HL-60/S4 treated with phorbol 12-myristate 13-acetate at 8.2 ng/mL for 4 days and 3 days (cell line): ENCODE data around the gene SLC30A7.

Experiments used
- in situ Hi-C: fragments of 300-500 bp; cut with MboI; formaldehyde crosslinking; loops from 2 replicates; pipeline ENCODE4 v1.15.0; 2022; ENCODE audit warnings: low sequenced_read_pairs

The SLC30A7 gene

GRCh38 chr1:100883963-100884362 lies 11.9 kb upstream of the SLC30A7 start:
- in situ Hi-C loops = loop anchor here (25.0 kb wide), 1 partner anchor 1072 kb away; no protein-coding TSS in a partner anchor

DNA sequence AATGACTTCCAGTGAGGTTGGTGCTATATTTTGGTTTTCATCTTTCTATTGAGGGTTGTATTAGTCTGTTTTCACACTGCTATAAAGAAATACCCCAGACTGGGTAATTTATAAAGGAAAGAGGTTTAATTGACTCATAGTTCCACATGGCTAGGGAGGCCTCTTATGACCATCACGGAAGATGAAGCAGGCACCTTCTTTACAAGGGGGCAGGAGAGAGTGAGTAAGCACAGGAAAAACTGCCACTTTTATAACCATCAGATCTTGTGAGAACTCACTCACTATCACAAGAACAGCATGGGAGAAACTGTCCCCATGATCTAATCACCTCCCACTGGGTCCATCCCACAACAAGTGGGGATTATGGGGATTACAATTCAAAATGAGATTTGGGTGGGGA lies 6.9 kb upstream of the SLC30A7 start:
- in situ Hi-C loops = loop anchor here (25.0 kb wide), 1 partner anchor 1077 kb away; no protein-coding TSS in a partner anchor

DNA sequence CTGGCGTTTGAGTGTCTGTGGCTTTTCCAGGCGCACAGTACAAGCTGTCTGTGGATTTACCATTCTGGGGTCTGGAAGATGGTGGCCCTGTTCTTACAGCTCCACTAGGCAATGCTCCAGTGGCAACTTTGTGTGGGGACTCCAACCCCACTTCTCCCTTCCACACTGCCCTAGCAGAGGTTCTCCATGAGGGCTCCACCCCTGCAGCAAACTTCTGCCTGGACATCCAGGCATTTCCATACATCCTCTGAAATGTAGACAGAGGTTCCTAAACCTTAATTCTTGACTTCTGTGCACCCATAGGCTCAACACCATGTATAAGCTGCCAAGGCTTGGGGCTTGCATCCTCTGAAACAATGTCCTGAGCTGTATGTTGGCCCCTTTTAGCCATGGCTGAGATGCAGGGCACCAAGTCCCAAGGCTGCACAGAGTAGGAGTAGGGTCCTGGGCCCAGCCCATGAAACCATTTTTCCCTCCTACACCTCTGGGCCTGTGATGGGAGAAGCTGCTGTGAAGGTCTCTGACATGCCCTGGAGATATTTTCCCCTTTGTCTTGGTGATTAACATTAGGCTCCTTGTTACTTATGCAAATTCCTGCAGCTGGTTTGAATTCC lies 5.9 kb upstream of the SLC30A7 start:
- in situ Hi-C loops = loop anchor here (25.0 kb wide), 1 partner anchor 1078 kb away; no protein-coding TSS in a partner anchor

GRCh38 chr1:100891380-100891779 lies 4.5 kb upstream of the SLC30A7 start:
- in situ Hi-C loops = loop anchor here (25.0 kb wide), 1 partner anchor 1079 kb away; no protein-coding TSS in a partner anchor

DNA sequence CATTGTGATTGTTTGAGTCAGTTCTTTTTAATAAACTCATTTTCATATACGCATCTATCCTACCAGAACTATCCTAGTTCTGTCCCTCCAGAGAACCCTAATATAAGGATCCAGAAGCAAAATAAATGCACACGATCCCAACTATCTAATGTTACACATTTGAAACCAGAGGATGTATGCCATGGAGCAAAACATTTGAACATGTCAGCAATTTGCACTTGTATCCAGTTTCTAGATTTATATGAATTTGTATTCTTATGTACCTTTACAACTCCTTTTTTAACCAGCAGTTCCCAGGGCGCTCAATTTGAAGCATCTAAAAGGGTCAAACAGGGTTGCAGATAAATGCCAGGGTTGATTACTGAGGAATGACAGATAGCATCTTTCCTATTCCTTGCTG lies 3.3 kb upstream of the SLC30A7 start:
- in situ Hi-C loops = loop anchor here (25.0 kb wide), 1 partner anchor 1080 kb away; no protein-coding TSS in a partner anchor

DNA sequence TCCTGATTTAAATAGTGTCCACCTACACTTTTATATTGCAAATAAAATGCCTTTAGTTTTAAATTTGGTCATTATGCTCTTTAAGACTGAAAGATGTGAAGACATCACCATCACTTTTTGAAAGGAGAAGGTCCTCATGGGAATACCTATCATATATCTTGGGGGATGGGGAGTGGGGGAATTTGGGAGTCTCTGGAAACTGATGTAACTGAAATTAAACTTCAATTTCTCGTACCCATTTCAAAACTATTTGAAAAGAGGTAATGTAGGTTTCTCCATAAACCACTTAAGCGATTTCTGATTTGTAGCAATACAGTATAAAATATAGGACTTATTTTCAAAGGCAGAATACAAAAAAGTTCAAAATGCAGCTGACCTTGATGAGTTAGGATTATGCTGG lies 2.2 kb upstream of the SLC30A7 start:
- in situ Hi-C loops = loop anchor here (25.0 kb wide), 1 partner anchor 1081 kb away; no protein-coding TSS in a partner anchor

DNA sequence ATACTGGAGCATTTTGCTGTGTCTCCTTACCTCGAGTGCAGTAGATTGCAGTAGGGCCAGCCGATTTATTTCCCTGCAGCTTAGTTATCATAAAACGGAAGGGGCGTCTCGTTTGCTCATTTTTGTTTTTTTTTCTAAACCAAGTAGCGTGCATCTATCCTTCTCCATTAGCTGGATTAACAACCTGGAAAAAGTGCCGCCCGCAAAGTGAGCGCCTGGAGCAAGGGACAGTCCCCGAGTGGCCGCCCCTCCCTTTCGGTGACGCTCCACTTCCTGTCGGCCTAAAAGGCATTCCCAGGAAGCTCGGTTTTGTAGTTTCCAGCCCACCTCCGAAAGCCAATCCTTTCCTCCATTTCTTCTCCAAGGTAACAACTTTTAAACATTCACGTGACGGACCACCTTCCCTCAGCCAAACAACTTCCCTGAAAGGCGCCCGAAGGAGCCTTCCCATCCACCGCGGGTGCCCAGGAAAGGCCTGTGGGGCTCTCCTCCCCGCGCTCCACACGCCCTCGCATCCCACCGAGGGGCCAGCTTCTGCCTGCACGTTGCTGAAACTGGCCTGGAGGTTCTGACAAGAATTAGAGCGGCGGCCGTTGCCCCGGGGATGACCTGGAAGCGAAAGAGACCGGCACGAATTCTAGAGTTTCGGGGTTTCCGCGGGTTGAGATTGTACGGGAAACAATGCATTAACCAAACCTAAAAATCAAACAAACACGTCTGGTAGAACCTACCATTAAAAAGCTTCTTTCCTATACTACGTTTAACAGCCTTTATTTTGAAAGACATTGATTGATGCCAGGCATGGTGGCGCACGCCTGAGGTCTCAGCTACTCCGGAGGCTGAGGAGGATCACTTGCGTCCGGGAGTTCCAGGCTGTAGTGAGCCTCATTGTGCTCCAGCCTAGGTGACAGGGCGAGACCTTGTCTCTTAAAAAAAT lies 1.0 kb upstream of the SLC30A7 start, which contains the start of gene EXTL2:
TSS of gene EXTL2 (minus strand) at position 240 of the 937 bp plus-strand sequence. CDS start 6,085 bp downstream, outside the sequence.
- in situ Hi-C loops = loop anchor here (25.0 kb wide), 1 partner anchor 1083 kb away; no protein-coding TSS in a partner anchor

- in situ Hi-C loops = loop anchor here (25.0 kb wide), 1 partner anchor 1084 kb away; no protein-coding TSS in a partner anchor
These were observed 642 bp downstream of the SLC30A7 start for GRCh38 chr1:100896481-100896982.

- in situ Hi-C loops = loop anchor here (25.0 kb wide), 1 partner anchor 385 kb away; no protein-coding TSS in a partner anchor
These were observed 6.5 kb downstream of the SLC30A7 start for GRCh38 chr1:100902365-100902764.

GRCh38 chr1:100903777-100904176 lies 7.9 kb downstream of the SLC30A7 start:
- in situ Hi-C loops = loop anchor here (25.0 kb wide), 1 partner anchor 384 kb away; no protein-coding TSS in a partner anchor

DNA sequence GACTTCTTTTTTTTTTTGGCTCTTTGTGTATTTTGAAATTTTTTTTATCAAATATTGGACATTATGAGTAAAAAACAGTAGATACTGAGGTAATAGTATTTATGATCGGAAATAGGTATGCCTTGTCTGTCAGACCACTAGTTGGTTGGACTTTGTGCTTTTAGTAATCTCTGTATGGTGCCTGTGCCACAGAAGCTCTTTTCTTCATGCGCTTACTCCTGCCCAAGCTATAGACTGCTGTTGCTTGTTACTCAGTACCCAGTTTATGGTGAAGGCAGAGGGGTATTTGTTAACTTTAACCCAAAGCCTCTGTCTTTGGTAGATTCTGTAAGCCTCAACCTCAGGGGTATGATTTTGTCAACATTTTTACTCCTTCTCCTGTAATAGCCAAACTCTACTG lies 8.6 kb downstream of the SLC30A7 start:
- in situ Hi-C loops = loop anchor here (25.0 kb wide), 1 partner anchor 383 kb away; no protein-coding TSS in a partner anchor

GRCh38 chr1:100905181-100905580 lies 9.3 kb downstream of the SLC30A7 start:
- in situ Hi-C loops = loop anchor here (25.0 kb wide), 1 partner anchor 382 kb away; no protein-coding TSS in a partner anchor

GRCh38 chr1:100907887-100908286 lies 12.0 kb downstream of the SLC30A7 start:
- in situ Hi-C loops = loop anchor here (25.0 kb wide), 1 partner anchor 379 kb away; no protein-coding TSS in a partner anchor

GRCh38 chr1:100909018-100909417 lies 13.1 kb downstream of the SLC30A7 start:
- in situ Hi-C loops = loop anchor here (25.0 kb wide), 1 partner anchor 378 kb away; no protein-coding TSS in a partner anchor

DNA sequence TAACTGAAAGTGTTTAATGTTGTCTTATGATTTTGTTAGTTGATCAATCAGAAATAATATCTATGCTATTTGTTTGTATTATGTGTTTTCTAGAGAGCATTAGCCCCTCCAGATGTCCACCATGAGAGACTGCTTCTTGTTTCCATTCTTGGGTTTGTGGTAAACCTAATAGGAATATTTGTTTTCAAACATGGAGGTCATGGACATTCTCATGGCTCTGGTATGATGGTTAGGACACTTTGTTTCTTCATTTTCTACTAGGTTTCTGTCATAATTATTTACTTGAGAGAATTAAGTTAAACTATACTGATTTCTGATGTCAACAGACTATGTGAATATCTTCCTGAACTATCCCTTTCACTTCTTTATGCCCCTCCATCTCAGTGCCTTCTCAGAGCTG lies 16.1 kb downstream of the SLC30A7 start:
- in situ Hi-C loops = loop anchor here (25.0 kb wide), 1 partner anchor 375 kb away; no protein-coding TSS in a partner anchor

- in situ Hi-C loops = loop anchor here (25.0 kb wide), 1 partner anchor 366 kb away; no protein-coding TSS in a partner anchor
These were observed 25.3 kb downstream of the SLC30A7 start for GRCh38 chr1:100921110-100921706.

DNA sequence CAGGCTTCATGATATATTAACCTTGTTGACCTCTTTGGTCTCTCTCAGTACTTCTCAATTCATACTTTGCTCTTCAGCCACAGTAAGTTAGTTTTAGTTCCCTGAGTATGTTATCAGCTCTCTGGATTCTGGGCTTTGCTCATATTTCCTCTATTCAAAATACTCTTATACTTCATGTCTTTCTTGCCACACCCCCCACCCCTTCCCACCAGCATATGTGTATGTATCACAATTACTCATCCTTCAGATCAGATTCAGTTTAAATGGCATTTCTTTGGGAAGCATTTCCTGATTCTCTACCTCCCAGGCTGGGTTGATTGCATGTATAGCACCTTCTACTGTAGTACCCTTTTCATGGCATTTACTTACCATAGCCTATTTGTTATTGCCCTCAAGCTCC lies 28.3 kb downstream of the SLC30A7 start:
- in situ Hi-C loops = loop anchor here (25.0 kb wide), 1 partner anchor 363 kb away; no protein-coding TSS in a partner anchor

DNA sequence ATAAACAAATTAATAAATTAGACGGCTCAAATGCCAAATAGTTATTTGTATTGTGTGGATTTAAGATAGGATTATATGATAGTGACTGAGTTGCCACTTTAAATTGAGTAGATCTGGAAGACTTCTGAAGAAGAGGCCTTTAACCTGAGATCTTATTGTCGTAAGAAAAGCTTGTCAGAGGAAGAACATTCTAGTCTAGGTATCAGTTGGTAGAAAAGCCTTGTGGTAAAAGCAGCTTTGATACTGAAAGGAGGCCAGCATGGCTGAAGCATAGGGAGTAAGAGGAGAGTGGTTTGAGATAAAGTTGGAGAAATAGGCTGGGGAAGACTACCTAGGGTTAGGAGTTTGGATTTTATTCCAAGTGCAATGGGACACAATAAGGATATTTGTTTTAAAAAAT lies 29.1 kb downstream of the SLC30A7 start:
- in situ Hi-C loops = loop anchor here (25.0 kb wide), 1 partner anchor 362 kb away; no protein-coding TSS in a partner anchor

DNA sequence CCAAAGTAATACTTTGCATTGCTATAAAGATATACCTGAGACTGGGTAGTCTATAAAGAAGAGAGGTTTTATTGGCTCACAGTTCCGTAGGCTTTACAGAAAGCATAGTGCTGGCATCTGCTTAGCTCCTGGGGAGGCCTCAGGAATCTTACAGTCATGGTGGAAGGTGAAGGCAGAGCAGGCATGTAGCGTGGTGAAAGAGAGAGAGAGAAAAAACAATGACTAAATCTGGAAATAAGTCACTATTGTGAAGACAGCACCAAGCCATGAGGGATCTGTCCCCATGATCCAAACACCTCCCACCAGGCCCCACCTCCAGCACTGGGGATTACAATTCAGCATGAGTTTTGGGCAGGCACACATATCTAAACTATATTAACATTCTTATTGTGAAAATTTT lies 30.4 kb downstream of the SLC30A7 start:
- in situ Hi-C loops = no loop called here

DNA sequence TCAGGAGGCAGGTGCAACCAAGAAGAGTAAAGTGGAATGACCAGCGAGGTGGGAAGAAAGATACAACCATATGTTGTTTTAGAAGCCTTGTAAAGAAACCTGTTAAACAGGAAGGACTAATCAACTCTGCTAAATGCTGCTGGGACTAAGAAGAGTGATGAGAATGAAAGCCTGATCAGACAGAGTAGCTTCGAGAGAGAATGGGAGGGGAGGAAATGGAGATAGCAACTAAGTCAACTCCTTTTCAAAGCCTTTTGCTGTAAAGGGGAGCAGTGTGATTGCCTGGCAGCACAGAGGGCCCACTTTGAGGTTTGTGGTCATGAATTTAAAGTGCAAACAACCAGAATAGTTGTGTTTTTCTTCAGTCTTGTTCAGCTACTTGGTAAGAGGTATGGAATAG lies 31.4 kb downstream of the SLC30A7 start:
- in situ Hi-C loops = no loop called here
